ENCODE results near the gene EGR4.

The EGR4 gene

DNA sequence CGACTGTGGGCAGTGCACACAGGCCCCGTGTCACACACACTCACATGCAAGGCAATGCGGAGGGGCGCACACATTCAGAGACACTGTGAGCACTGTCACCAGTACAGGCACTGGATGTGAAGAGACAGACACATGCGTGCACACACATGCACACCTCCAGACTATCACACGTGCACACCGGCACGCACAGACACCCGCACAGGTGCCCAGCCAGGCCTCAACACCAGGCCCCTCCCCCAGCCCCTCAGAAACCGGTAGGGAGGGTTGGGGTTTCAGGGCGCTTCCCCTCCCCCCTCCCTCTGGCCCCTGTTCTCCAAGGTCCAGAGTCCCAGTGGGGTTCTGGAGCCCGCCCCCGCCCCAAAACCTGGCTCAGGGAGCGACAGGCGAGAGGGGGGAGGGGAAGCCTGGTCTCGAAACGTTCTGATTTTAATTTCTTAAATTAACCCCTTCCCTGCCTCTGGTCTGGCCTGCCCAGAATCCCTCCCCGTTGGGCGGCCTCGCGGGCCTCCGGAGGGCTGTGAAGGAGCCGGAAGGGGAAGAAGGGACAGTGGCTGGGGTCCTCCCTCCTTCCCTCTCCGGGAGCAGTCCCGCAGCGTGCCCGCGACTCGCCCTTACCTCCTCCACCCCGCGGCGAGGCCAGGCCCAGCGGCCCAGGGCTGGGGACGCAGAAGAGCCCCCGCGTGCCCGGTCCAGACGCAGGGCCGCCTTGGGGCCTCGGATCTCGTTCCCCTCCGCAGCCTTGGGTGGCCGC, 9.6 kb downstream of the EGR4 start:
- TF ChIP-seq, protein P1, sequence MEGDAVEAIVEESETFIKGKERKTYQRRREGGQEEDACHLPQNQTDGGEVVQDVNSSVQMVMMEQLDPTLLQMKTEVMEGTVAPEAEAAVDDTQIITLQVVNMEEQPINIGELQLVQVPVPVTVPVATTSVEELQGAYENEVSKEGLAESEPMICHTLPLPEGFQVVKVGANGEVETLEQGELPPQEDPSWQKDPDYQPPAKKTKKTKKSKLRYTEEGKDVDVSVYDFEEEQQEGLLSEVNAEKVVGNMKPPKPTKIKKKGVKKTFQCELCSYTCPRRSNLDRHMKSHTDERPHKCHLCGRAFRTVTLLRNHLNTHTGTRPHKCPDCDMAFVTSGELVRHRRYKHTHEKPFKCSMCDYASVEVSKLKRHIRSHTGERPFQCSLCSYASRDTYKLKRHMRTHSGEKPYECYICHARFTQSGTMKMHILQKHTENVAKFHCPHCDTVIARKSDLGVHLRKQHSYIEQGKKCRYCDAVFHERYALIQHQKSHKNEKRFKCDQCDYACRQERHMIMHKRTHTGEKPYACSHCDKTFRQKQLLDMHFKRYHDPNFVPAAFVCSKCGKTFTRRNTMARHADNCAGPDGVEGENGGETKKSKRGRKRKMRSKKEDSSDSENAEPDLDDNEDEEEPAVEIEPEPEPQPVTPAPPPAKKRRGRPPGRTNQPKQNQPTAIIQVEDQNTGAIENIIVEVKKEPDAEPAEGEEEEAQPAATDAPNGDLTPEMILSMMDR (conservative IDR thresholded peaks at IDR 0.05; ENCODE audit: low read depth, low read length): no peak
- DNase-seq (ENCODE audit: low read depth): no peak
- peak overlapping the region; percentile 60 for H3K4me3 ChIP-seq (ENCODE audit: low read length)

DNA sequence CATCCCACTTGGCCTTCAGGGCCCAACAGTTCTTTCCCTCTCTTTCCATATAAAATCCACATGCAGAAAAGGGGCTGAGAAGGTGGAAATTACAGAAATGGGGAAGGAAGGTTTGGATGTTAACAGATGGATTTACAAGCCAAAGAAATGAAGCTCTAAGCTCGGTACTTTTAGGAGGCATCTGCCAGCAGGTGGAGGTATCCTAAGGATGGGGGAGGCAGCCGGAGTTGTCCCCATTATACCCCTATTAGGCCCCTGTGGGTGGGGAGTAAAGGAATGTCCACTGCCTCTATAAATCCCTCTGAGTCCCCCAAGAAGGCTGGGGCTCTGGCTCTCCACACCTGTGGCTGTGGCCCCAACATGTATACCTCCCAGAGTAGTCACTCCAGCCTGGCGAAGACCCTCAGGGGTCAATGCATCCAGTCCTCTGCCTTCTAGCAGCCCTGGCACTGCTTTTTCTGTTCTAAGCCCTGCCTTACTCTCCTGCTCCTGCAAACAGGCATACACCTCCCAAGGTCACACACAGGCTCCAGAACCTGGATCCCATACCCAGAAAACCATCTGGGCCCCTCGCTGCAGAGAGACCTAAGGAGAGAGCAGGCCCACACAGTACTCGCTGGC, 10.3 kb downstream of the EGR4 start:
- H3K4me3 ChIP-seq (ENCODE audit: low read length): peak overlapping the region; percentile 60
- TF ChIP-seq, protein P1 (conservative IDR thresholded peaks at IDR 0.05; ENCODE audit: low read depth, low read length): no peak
- no peak for DNase-seq (ENCODE audit: low read depth)

DNA sequence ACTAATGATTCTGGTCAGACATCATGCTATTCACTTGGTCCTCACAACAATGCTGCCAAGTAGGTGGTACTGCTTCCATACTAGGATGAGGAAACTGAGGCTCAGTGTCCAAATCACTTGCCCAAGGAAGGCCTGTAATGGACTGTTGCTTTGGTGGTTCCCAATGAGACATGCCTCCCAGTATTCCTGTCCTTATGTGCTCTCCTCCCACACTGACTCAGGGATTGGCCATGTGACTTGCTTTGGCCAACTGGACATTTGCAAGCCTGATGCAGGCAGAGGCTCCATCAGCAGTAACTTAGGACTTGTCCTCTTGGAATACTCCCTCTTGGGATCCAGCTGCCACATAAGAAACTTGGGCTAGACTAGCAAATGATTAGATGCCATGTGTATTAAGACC, 12.1 kb downstream of the EGR4 start:
- DNase-seq (ENCODE audit: low read depth): no peak
- TF ChIP-seq, protein P1 (conservative IDR thresholded peaks at IDR 0.05; ENCODE audit: low read depth, low read length): no peak
- H3K4me3 ChIP-seq (ENCODE audit: low read length): no peak overlapping the region

DNA sequence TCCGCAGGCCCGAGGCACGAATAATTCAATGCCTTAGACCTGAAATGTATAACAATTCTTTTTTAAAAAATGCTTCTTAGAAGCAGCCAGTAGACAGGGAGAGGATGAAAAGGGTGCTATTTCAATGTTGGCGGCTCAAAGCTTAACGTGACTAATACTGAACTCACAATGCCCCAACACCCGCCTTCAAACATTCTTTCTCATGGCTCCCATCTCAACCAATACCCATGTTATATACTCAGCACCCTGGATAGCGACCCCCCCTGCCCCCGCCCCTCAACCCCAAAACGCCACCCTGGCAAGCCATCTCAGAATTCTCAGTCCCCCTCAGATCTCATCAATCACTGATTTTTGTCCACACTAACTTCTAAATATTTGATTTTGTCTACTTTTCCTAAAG, 13.5 kb downstream of the EGR4 start:
- no peak for DNase-seq (ENCODE audit: low read depth)
- TF ChIP-seq, protein P1 (conservative IDR thresholded peaks at IDR 0.05; ENCODE audit: low read depth, low read length): no peak

DNA sequence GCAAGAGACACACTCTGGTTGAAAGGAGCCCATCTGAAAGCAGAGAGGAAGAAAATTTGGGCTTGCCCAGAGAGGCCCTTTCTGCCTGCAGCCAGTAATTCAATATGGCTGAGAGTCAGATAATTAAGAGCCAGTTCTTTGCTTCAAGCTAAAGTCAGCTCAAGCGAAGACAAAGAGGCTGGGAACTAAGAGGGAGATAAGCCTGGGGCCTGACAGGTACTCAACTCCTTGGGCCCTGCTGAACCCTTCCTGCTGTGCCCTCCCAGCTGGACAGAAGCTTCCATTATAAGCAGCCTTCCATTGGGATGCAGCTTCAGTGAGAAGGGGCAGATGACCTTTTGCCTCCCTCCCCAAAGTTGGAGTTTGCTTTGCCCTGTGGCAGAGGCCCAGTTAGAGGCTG, 21.1 kb downstream of the EGR4 start:
- TF ChIP-seq, protein P1 (conservative IDR thresholded peaks at IDR 0.05; ENCODE audit: low read depth, low read length): no peak
- DNase-seq (ENCODE audit: low read depth): no peak
- no peak overlapping the region for H3K4me3 ChIP-seq (ENCODE audit: low read length)

More for the DNA sequence above, 13.5 kb downstream of the EGR4 start:
- H3K4me3 ChIP-seq (ENCODE audit: low read length): no peak overlapping the region

DNA sequence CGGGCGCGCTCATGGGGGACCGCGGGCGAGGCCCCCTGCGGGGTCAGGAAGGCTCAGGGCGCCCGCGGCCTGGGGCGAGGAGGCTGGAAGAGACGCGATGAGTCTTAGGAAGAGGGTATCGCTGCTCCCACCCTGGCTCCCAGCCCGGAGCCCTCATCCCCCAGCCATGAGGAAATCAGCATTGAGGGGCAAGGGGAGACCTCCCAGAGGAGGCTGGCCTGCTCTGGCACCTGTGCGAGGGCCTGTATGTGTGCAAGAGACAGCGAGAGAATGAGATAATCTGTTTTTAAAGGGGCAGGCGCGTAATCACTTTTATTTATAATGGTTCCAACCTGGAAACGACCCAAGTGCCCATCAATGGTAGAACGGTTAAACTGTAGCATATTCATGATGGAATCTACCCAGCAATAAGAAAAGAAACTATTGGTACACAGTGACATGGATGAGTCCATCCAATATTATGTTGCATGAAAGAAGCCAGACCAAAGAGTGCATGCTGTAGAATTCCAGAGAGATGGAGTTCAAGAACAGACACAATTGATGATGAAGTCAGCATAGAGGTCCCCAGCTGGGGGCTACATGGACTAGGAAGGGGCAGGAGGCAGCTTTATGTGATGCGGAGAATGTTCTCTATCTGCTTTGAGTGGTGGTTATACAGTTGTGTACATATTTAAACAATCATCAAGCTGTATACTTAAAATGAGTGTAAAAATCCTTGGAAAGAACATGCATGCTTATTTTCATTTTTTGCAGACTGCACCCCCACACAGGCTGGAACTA, 23.5 kb downstream of the EGR4 start:
- no peak overlapping the region for H3K4me3 ChIP-seq (ENCODE audit: low read length)

More for the DNA sequence above, 23.5 kb downstream of the EGR4 start:
- TF ChIP-seq, protein P1 (conservative IDR thresholded peaks at IDR 0.05; ENCODE audit: low read depth, low read length): no peak
- DNase-seq (ENCODE audit: low read depth): no peak
